Measurements from ENCODE around the gene NFE2L3.

NFE2L3 gene

DNA sequence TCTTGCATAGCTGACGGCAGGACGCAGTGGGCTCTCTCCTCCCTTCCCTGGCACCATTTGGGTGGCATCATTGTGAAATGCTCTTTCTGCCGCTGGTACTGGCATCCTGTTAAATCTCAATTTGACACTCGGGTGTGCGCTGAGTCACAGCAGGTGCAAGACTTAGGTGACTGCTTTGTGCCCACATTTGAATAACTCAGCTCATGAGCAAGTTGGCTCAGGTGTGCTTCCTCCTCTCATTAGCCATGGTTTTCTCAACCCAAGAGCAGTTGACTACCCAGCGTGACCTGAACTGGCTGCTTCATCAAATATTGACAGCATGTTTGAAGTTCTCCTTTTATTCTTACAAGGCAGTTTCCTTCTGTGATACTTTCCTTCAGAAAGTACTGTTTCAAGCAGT lies 24.6 kb upstream of the NFE2L3 start:
- no peak overlapping the region for H2AFZ ChIP-seq (ENCODE audit: low read length)
- H3K36me3 ChIP-seq (ENCODE audit: insufficient read depth, low read length) = no peaks in the 10 kb centered on the region
- no peaks in the 10 kb centered on the region for H3K9me2 ChIP-seq (replicated peaks; ENCODE audit: low read depth, low read length)
- H3K4me2 ChIP-seq (ENCODE audit: low read depth, low read length, poor library complexity, severe bottlenecking) = no peak overlapping the region
- no peaks in the 10 kb centered on the region for H3K27me3 ChIP-seq (ENCODE audit: insufficient read depth, low read length, poor library complexity, severe bottlenecking)
- H4K20me1 ChIP-seq (ENCODE audit: insufficient read depth, low read length, poor library complexity, severe bottlenecking) = no peaks in the 10 kb centered on the region
- TF ChIP-seq, protein P1, sequence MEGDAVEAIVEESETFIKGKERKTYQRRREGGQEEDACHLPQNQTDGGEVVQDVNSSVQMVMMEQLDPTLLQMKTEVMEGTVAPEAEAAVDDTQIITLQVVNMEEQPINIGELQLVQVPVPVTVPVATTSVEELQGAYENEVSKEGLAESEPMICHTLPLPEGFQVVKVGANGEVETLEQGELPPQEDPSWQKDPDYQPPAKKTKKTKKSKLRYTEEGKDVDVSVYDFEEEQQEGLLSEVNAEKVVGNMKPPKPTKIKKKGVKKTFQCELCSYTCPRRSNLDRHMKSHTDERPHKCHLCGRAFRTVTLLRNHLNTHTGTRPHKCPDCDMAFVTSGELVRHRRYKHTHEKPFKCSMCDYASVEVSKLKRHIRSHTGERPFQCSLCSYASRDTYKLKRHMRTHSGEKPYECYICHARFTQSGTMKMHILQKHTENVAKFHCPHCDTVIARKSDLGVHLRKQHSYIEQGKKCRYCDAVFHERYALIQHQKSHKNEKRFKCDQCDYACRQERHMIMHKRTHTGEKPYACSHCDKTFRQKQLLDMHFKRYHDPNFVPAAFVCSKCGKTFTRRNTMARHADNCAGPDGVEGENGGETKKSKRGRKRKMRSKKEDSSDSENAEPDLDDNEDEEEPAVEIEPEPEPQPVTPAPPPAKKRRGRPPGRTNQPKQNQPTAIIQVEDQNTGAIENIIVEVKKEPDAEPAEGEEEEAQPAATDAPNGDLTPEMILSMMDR (conservative IDR thresholded peaks at IDR 0.05; ENCODE audit: low read length) = no peak
- TF ChIP-seq EZH2phosphoT487 (IDR thresholded peaks at IDR 0.05; ENCODE audit: borderline replicate concordance) = no peak
- no peaks in the 10 kb centered on the region for H3K4me1 ChIP-seq (ENCODE audit: insufficient read depth, low read length, poor library complexity, severe bottlenecking)
- H3F3A ChIP-seq (ENCODE audit: low read depth) = no peaks in the 10 kb centered on the region
- H3K4me3 ChIP-seq (ENCODE audit: low read length, poor library complexity, severe bottlenecking) = no peak overlapping the region
- no peak overlapping the region for H3K9ac ChIP-seq (ENCODE audit: low read depth, low read length, poor library complexity, severe bottlenecking)
- H3K9me3 ChIP-seq (ENCODE audit: insufficient read depth, low read depth, low read length) = no peaks in the 10 kb centered on the region
- no peaks in the 10 kb centered on the region for H3K79me2 ChIP-seq (ENCODE audit: insufficient read depth, low read length)

DNA sequence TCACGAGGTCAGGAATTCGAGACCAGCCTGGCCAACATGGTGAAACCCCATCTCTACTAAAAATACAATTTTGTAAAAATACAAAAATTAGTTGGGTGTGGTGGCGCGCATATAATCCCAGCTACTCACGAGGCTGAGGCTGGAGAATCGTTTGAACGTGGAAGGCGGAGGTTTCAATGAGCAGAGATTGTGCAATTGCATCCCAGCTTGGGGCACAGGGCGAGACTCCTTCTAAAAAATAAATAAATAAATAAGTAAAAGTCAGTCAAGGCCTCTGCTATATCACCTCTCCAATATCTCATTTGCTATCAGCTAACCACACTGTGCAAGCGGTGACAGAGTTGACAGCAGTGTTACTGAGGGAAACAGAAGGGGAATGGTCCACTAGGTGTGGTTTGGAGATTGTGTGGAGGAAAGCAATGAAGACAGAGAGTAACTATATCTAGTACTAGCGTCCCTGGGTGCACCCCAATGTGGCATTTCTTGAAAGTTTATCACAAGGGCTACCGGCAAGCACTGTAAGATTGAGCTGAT lies 20.9 kb upstream of the NFE2L3 start:
- Histone ChIP-seq H3K27me3 (ENCODE audit: insufficient read depth, low read length, poor library complexity, severe bottlenecking) (no peaks in the 10 kb centered on the region), H3K4me2 (ENCODE audit: low read depth, low read length, poor library complexity, severe bottlenecking) (no peak overlapping the region), H3K4me1 (ENCODE audit: insufficient read depth, low read length, poor library complexity, severe bottlenecking) (no peaks in the 10 kb centered on the region), H3K79me2 (ENCODE audit: insufficient read depth, low read length) (no peaks in the 10 kb centered on the region), H3K9ac (ENCODE audit: low read depth, low read length, poor library complexity, severe bottlenecking) (no peak overlapping the region), H3K9me3 (ENCODE audit: insufficient read depth, low read depth, low read length) (no peaks in the 10 kb centered on the region), H3F3A (ENCODE audit: low read depth) (no peaks in the 10 kb centered on the region), H4K20me1 (ENCODE audit: insufficient read depth, low read length, poor library complexity, severe bottlenecking) (no peaks in the 10 kb centered on the region), H3K4me3 (ENCODE audit: low read length, poor library complexity, severe bottlenecking) (no peak overlapping the region), H2AFZ (ENCODE audit: low read length) (no peak overlapping the region), H3K36me3 (ENCODE audit: insufficient read depth, low read length) (no peaks in the 10 kb centered on the region), H3K9me2 (replicated peaks; ENCODE audit: low read depth, low read length) (no peaks in the 10 kb centered on the region)
- TF ChIP-seq, protein P1 (conservative IDR thresholded peaks at IDR 0.05; ENCODE audit: low read length) = no peak
- TF ChIP-seq EZH2phosphoT487 (IDR thresholded peaks at IDR 0.05; ENCODE audit: borderline replicate concordance) = no peak

DNA sequence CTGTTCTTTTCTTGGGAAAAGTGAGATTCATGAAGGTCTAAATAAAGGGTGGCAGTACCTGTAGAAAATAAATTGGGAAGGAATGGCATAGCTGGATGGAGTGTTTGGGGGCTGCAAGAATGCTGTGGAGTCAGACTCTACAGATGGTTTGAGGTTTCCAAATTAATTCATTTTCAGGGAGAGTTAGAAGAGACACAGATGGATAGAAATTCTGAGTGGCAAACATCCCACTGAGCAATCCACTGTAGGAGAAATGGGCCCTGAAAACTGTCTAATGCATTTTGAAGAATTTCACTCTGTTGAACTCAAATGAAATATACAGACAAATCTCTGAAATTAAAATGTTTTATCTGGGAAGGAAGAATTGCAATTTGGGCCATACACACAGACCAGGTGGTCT lies 16.9 kb upstream of the NFE2L3 start:
- no peaks in the 10 kb centered on the region for H3K36me3 ChIP-seq (ENCODE audit: insufficient read depth, low read length)
- no peak overlapping the region for H2AFZ ChIP-seq (ENCODE audit: low read length)
- H3K4me3 ChIP-seq (ENCODE audit: low read length, poor library complexity, severe bottlenecking) = no peak overlapping the region
- no peaks in the 10 kb centered on the region for H3K9me2 ChIP-seq (replicated peaks; ENCODE audit: low read depth, low read length)
- no peaks in the 10 kb centered on the region for H3F3A ChIP-seq (ENCODE audit: low read depth)
- no peaks in the 10 kb centered on the region for H3K27me3 ChIP-seq (ENCODE audit: insufficient read depth, low read length, poor library complexity, severe bottlenecking)
- H3K9me3 ChIP-seq (ENCODE audit: insufficient read depth, low read depth, low read length) = no peaks in the 10 kb centered on the region
- H3K4me2 ChIP-seq (ENCODE audit: low read depth, low read length, poor library complexity, severe bottlenecking) = no peak overlapping the region
- no peaks in the 10 kb centered on the region for H3K4me1 ChIP-seq (ENCODE audit: insufficient read depth, low read length, poor library complexity, severe bottlenecking)
- TF ChIP-seq, protein P1 (conservative IDR thresholded peaks at IDR 0.05; ENCODE audit: low read length) = no peak
- no peak for TF ChIP-seq EZH2phosphoT487 (IDR thresholded peaks at IDR 0.05; ENCODE audit: borderline replicate concordance)
- no peak overlapping the region for H3K9ac ChIP-seq (ENCODE audit: low read depth, low read length, poor library complexity, severe bottlenecking)
- H3K79me2 ChIP-seq (ENCODE audit: insufficient read depth, low read length) = no peaks in the 10 kb centered on the region
- H4K20me1 ChIP-seq (ENCODE audit: insufficient read depth, low read length, poor library complexity, severe bottlenecking) = no peaks in the 10 kb centered on the region
